GM21515 (cell line): ENCODE measurements around the gene PARP14.
A peak's percentile ranks its signal among the peaks of the same experiment; 100 is the strongest.

Experiments used
- ATAC-seq: cut with Tn5 transposase; IDR thresholded peaks from one replicate; pipeline ENCODE4 v1.9.1; 2021; ENCODE audit not compliant: unreplicated experiment

Gene PARP14

GRCh38 chr3:122767540-122768372 lies 87.1 kb downstream of the PARP14 start:
- ATAC-seq: no peak

DNA sequence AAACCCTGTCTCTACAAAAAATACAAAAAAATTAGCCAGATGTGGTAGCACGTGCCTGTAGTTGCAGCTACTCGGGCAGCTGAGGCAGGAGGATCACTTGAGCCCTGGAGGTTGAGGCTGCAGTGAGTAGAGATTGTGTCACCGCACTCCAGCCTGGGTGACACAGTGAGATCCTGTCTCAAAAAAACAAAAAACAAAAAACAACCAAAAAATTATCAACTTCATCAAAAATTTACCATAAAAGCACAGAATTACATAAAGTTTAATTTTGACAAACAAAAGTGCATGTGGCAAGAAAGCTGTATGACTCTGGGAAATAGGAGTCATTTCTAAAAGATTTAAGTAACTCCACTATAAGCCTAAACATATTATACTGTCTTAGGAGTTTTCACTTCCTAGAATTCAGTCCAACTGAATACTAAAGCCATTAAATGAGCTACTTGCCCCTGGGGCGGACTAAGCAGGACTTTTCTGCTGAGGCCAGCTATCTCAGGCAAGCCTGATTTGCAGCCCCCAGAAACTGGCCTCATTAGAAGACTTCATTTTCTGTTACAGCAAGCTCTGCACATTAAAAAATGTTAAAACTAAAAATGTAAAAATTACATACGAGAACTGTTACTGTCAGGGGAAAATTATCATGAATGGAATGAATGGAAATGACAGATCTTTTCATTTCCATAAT lies 90.0 kb downstream of the PARP14 start:
- no peak for ATAC-seq

- ATAC-seq: no peak
Observed at GRCh38 chr3:122772827-122773226, 92.2 kb downstream of the PARP14 start.

DNA sequence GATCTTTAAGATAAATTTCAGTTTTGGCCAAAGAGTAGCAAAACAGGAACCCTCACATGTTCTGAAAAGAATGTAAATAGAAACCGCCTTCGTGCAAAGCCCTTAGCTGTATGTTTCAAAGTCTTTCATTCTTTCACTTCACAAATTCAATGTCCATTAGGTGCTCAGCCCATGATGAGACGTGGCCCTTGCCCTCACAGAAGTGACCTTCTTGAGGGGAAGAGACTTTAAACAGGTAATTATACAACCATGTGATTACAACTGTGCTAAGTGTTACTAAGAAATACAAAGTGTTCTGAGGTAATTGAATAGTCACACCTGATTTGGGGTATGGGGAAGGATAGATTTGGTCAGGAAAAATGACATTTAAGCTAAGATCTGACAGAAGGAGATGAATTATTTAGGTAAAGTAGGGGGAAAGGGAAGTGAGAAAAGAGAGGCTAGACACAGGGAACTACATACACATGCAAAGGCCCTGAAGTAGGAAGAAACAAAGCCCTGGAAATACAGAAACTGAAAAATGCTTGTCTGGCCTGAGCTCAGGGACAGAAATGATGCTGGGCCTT lies 93.4 kb downstream of the PARP14 start:
- ATAC-seq: peak; percentile 61

GRCh38 chr3:122774564-122774963 lies 93.9 kb downstream of the PARP14 start:
- ATAC-seq: peak; percentile 21

DNA sequence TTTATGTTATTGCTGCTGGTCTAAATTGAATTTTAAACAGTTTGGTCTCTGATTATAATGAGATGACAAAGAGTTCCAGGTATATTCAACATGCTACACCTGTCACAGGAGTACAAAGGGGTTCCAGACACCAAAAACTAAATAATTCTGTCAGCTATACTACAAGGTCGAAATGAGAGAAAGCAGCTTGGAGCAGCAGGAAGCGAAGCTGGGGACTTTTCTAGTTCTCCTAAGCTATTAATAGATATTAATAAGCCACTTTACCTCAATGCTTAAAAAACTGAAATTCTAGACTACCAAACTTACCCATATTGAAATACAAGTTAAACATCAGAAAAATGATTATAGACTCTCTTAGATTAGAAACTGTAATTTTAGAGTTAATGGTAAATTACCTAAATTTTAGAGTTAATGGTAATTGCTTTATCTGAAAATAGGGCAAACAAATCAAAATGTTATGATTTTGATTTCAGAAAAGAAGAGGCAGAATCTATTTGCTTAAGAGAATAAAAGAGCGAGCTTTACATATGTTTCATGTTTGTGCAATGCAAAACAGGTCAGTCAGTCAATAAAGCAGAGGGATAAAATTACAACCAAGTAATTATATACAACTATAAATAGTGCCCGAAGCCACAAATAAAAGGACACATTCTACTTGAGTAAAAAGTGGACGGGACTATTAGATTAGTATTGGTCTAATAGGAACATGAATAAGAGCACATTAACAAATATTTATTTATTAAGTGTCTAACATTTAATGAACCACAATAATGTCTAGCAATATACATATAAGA lies 96.2 kb downstream of the PARP14 start:
- no peak for ATAC-seq

- no peak for ATAC-seq
Observed at GRCh38 chr3:122777563-122777962, 96.9 kb downstream of the PARP14 start.
